ENCODE measurements around the gene SLC23A1. TPM values are rescaled to one million over a fixed set of nuclear protein-coding genes. Genes with fewer than 3 reads are reported as not detected.

The SLC23A1 gene
- total and polyA plus RNA-seq, 2 of the 13 experiments (the other 11 are each of a cell fraction or from before 2014, with no cell fraction given): 6.0 to 6.6 TPM

DNA sequence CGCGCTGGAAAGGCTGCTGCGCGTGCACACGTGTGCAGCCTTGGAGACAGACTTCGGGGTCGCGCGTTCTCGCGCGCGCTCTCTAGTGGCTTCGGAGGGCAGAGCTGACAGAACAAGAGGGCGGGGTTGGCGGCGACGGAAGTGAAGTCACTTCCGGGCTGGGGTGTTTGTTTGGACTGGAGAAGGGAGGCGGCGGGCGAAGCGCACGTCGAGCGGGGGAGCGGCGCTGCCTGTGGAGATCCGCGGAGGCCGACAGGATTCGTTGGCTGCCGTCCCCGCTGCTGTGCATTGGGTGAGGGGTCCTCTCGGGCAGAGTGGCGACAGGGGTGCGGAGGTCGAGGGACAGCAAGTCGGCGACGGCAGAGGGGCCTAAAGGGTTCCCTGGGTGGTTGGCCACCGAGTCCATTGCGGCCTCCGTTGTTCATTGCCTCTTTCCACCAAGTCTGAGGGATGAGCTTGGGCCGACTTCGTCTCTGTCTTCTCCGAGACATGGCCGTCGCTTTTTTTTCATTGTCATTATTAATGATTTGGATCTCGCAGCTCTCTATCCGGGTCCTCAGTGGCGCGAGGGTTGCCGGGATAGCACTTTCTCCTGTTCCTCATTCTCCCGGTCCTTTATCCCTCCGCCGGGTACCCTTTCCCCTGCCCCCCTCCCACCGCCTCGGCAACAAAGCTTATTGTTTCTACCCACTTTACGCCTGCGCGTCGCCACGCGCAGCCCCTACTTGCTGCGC, 41.2 kb downstream of the SLC23A1 start, which contains the start of gene PAIP2:
TSS of gene PAIP2 (plus strand) at position 166 of the 734 bp plus-strand sequence. CDS start 21,931 bp downstream, outside the sequence.
- Histone ChIP-seq H3K27ac (ENCODE audit: extremely low read length, insufficient read depth, low read length) (peak within 1 kb of the TSS; percentile 99), H3K4me1 (ENCODE audit: insufficient read depth, low read length) (peaks cover 43% of the 10 kb centered on the region), H3K36me3 (replicated peaks in 1 of 2; ENCODE audit: control insufficient read depth in 1 of 2, insufficient read depth in 2 of 2, low read length in 2 of 2) (0 out of 5 replicates have a peak, but pooled peaks cover 0 to 3% of the 10 kb centered on the region in 2 experiments), H2AFZ (ENCODE audit: low read length) (peak within 1 kb of the TSS; percentile 1), H3K4me2 (ENCODE audit: low read depth, low read length) (peak within 1 kb of the TSS; percentile 100), H3K9me3 (ENCODE audit: low read length) (no peaks in the 10 kb centered on the region), H4K20me1 (ENCODE audit: insufficient read depth, low read length) (peaks cover 46% of the 10 kb centered on the region), H3K4me3 (replicated peaks in 1 of 3; ENCODE audit: insufficient read depth in 1 of 3, low read depth in 2 of 3, low read length in 3 of 3) (peak within 1 kb of the TSS; percentile 74 to 98 (median 84)), H3K79me2 (ENCODE audit: insufficient read depth, low read length) (peaks cover 52% of the 10 kb centered on the region), H3K27me3 (ENCODE audit: control insufficient read depth in 1 of 2, insufficient read depth in 2 of 2, low read length in 2 of 2) (no peaks in the 10 kb centered on the region; a peak in 1 of 5 replicates), H3K9ac (ENCODE audit: insufficient read depth, low read depth, low read length) (peak within 1 kb of the TSS; percentile 99)
- in situ Hi-C loops (cut with HindIII; ENCODE audit: extremely low pct_ligation_motif_present, low pct_unique_long_range_greater_than_20kb) (no loop called here), intact Hi-C loops (cut with micrococcal nuclease; ENCODE audit: unreplicated experiment) (loop anchor here (1.0 kb wide), 1 partner anchor 47 kb away; no protein-coding TSS in a partner anchor)
- BruUV-seq (replicated peaks): TSS peak; percentile 97
- peak; percentile 94 for DNase-seq (ENCODE audit: low spot score)
- POLR2A ChIA-PET: interaction anchor here (0.6 to 3.1 kb wide), 24 partner anchors 9 to 767 kb away, joined by 3 to 38 read pairs (median 5); partner anchors contain the start of genes DNAJC18, HSPA9, MATR3 and SLC23A1
- peak; percentile 79 for ATAC-seq
- FAIRE-seq: peak; percentile 97
- under 1% methylated on average over 27 of the region's 66 CpGs for WGBS (ENCODE audit: low lambda C conversion rate)
- CTCF ChIA-PET (ENCODE audit: low intra/inter-chr PET ratio, low total read pairs): no interaction called here
- TF ChIP-seq ELF4 (CRISPR knock-in tag; IDR thresholded peaks at IDR 0.05; ENCODE audit: borderline replicate concordance): no peak
- TF ChIP-seq, protein P1, sequence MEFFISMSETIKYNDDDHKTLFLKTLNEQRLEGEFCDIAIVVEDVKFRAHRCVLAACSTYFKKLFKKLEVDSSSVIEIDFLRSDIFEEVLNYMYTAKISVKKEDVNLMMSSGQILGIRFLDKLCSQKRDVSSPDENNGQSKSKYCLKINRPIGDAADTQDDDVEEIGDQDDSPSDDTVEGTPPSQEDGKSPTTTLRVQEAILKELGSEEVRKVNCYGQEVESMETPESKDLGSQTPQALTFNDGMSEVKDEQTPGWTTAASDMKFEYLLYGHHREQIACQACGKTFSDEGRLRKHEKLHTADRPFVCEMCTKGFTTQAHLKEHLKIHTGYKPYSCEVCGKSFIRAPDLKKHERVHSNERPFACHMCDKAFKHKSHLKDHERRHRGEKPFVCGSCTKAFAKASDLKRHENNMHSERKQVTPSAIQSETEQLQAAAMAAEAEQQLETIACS (CRISPR knock-in tag; IDR thresholded peaks at IDR 0.05): peak; percentile 100
- TF ChIP-seq AHR (CRISPR knock-in tag; IDR thresholded peaks at IDR 0.05): peak; percentile 68; the same call in 1 of the 2 replicates
- TF ChIP-seq SIN3B (IDR thresholded peaks at IDR 0.05; ENCODE audit: low read length): no peak
- no peak for TF ChIP-seq PLRG1 (conservative IDR thresholded peaks at IDR 0.05)
- no peak for TF ChIP-seq PCBP2 (optimal IDR thresholded peaks at IDR 0.05; ENCODE audit: low read depth, low read length, poor library complexity, severe bottlenecking)
- peak; percentile 94 for TF ChIP-seq RARG (CRISPR knock-in tag; IDR thresholded peaks at IDR 0.05; ENCODE audit: low read depth)
- no peak for TF ChIP-seq PHB2 (IDR thresholded peaks at IDR 0.05; ENCODE audit: partially characterized antibody)
- TF ChIP-seq, protein P2, sequence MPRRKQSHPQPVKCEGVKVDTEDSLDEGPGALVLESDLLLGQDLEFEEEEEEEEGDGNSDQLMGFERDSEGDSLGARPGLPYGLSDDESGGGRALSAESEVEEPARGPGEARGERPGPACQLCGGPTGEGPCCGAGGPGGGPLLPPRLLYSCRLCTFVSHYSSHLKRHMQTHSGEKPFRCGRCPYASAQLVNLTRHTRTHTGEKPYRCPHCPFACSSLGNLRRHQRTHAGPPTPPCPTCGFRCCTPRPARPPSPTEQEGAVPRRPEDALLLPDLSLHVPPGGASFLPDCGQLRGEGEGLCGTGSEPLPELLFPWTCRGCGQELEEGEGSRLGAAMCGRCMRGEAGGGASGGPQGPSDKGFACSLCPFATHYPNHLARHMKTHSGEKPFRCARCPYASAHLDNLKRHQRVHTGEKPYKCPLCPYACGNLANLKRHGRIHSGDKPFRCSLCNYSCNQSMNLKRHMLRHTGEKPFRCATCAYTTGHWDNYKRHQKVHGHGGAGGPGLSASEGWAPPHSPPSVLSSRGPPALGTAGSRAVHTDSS (CRISPR knock-in tag; conservative IDR thresholded peaks at IDR 0.05): no peak
- peak; percentile 66 for TF ChIP-seq ZNF274 (CRISPR knock-in tag; IDR thresholded peaks at IDR 0.05)
- TF ChIP-seq ZNF451 (CRISPR knock-in tag; IDR thresholded peaks at IDR 0.05): 0 out of 2 replicates have a peak, but pooled peaks have one; percentile 32
- TF ChIP-seq THYN1 (CRISPR knock-in tag; IDR thresholded peaks at IDR 0.05; ENCODE audit: borderline replicate concordance, low read depth): no peak
- TF ChIP-seq ZNF343 (CRISPR knock-in tag; IDR thresholded peaks at IDR 0.05): peak; percentile 29; the same call in 1 of the 2 replicates
- TF ChIP-seq, protein P3, sequence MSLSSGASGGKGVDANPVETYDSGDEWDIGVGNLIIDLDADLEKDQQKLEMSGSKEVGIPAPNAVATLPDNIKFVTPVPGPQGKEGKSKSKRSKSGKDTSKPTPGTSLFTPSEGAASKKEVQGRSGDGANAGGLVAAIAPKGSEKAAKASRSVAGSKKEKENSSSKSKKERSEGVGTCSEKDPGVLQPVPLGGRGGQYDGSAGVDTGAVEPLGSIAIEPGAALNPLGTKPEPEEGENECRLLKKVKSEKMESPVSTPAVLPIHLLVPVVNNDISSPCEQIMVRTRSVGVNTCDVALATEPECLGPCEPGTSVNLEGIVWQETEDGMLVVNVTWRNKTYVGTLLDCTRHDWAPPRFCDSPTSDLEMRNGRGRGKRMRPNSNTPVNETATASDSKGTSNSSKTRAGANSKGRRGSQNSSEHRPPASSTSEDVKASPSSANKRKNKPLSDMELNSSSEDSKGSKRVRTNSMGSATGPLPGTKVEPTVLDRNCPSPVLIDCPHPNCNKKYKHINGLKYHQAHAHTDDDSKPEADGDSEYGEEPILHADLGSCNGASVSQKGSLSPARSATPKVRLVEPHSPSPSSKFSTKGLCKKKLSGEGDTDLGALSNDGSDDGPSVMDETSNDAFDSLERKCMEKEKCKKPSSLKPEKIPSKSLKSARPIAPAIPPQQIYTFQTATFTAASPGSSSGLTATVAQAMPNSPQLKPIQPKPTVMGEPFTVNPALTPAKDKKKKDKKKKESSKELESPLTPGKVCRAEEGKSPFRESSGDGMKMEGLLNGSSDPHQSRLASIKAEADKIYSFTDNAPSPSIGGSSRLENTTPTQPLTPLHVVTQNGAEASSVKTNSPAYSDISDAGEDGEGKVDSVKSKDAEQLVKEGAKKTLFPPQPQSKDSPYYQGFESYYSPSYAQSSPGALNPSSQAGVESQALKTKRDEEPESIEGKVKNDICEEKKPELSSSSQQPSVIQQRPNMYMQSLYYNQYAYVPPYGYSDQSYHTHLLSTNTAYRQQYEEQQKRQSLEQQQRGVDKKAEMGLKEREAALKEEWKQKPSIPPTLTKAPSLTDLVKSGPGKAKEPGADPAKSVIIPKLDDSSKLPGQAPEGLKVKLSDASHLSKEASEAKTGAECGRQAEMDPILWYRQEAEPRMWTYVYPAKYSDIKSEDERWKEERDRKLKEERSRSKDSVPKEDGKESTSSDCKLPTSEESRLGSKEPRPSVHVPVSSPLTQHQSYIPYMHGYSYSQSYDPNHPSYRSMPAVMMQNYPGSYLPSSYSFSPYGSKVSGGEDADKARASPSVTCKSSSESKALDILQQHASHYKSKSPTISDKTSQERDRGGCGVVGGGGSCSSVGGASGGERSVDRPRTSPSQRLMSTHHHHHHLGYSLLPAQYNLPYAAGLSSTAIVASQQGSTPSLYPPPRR (CRISPR knock-in tag; IDR thresholded peaks at IDR 0.05; ENCODE audit: borderline replicate concordance): peak; percentile 68

Data from HepG2 (cell line).